GM12878 (cell line): ENCODE results near the gene RAB6B. TPM values are rescaled to one million over a fixed set of nuclear protein-coding genes. Genes with fewer than 3 reads are reported as not detected.

Experiments used
- ATAC-seq: fragments of 200-7000 bp; cut with Tn5 transposase; 3 replicates; pipeline ENCODE4 v1.9.1; 2020; ENCODE audit warnings: mild to moderate bottlenecking, moderate library complexity
- BruUV-seq: library from RNA; stranded (reverse); fragments of 400-500 nt; replicated peaks from 2 replicates; lab custom pipeline; 2021; lab: Mats Ljungman, UMichigan
- CTCF ChIA-PET: fragments of 300-600 bp; sonication (Branson Sonifier 250); formaldehyde crosslinking; extraction: SDS; loops from one replicate; lab custom pipeline; 2021; ENCODE audit warnings: inconsistent platforms; lab: Yijun Ruan, JAX
- POLR2A ChIA-PET: fragments of 350-600 bp; formaldehyde crosslinking; extraction: SDS; loops from one replicate; lab custom pipeline; 2021; ENCODE audit warnings: inconsistent platforms; lab: Charles Lee
- RAD21 ChIA-PET: fragments of 300-600 bp; sonication (Branson Sonifier 250); formaldehyde crosslinking; loops from one replicate; lab custom pipeline; 2023; ENCODE audit warnings: antibody characterized with exemption; ENCODE audit not compliant: unreplicated experiment; lab: Charles Lee
- SMC1A ChIA-PET: fragments of 300-600 bp; sonication (Branson Sonifier 250); formaldehyde crosslinking; loops from one replicate; lab custom pipeline; 2023; ENCODE audit not compliant: unreplicated experiment, uncharacterized antibody; lab: Charles Lee
- DNase-seq: peaks from one replicate; pipeline ENCODE4 v3.0.0-alpha.2; 2011; ENCODE audit warnings: low read depth, low spot score
- FAIRE-seq: peaks from 3 replicates; lab custom pipeline; 2011; peaks lifted over from hg19 to GRCh38; lab: Jason Lieb, UNC
- H2AFZ ChIP-seq: 2 replicates; pipeline ENCODE4 v1.6.0; 2011; ENCODE audit warnings: low read depth, low read length, control low read depth; ENCODE audit not compliant: control insufficient read depth
- H3K27ac ChIP-seq: 2 replicates; pipeline ENCODE4 v1.5.1; 2011; ENCODE audit warnings: control low read depth; ENCODE audit not compliant: control insufficient read depth, insufficient read depth
- H3K27me3 ChIP-seq, 2 experiments: replicated peaks in 1 of 2; 2 replicates each; pipeline versions ENCODE4 v1.6.0 to v1.6.1; 2011; ENCODE audit warnings: low read length in 1 of 2; ENCODE audit not compliant: control insufficient read depth in 2 of 2, insufficient read depth in 2 of 2
- H3K36me3 ChIP-seq, 2 experiments: 2 replicates each; pipeline ENCODE4 v1.5.1; 2011; ENCODE audit warnings: low read length in 1 of 2; ENCODE audit not compliant: control insufficient read depth in 2 of 2, insufficient read depth in 2 of 2
- H3K4me1 ChIP-seq: 2 replicates; pipeline ENCODE4 v1.6.1; 2011; ENCODE audit warnings: mild to moderate bottlenecking, low read length, moderate library complexity, mixed read lengths; ENCODE audit not compliant: control insufficient read depth, insufficient read depth
- H3K4me2 ChIP-seq: 2 replicates; pipeline ENCODE4 v1.6.0; 2011; ENCODE audit warnings: control low read depth; ENCODE audit not compliant: control insufficient read depth, insufficient read depth
- H3K4me3 ChIP-seq: fragments of 200-600 bp; sonication (generic); 2 replicates; pipeline ENCODE4 v1.5.1; 2016
- H3K79me2 ChIP-seq: 2 replicates; pipeline ENCODE4 v1.6.0; 2011; ENCODE audit warnings: low read length; ENCODE audit not compliant: control insufficient read depth, insufficient read depth
- H3K9ac ChIP-seq: 2 replicates; pipeline ENCODE4 v1.8.0; 2011; ENCODE audit warnings: low read length, control low read depth, mixed read lengths; ENCODE audit not compliant: control insufficient read depth, insufficient read depth
- H3K9me3 ChIP-seq: replicated peaks from 3 replicates; pipeline ENCODE4 v1.5.1; 2011; ENCODE audit warnings: mild to moderate bottlenecking, low read length; ENCODE audit not compliant: control insufficient read depth, insufficient read depth
- H4K20me1 ChIP-seq: 2 replicates; pipeline ENCODE4 v1.6.0; 2011; ENCODE audit not compliant: control insufficient read depth, insufficient read depth
- ASH2L ChIP-seq: fragments of 300-600, 200-600 bp; sonication (generic); IDR thresholded peaks from 2 replicates; pipeline ENCODE4 v1.6.1; 2017; ENCODE audit warnings: low read depth, mild to moderate bottlenecking, borderline replicate concordance
- CREM ChIP-seq: IDR thresholded peaks from 2 replicates; pipeline ENCODE4 v1.6.1; 2014; ENCODE audit warnings: antibody characterized with exemption, low read depth
- JUNB ChIP-seq: IDR thresholded peaks from 2 replicates; pipeline ENCODE4 v1.6.1; 2016; ENCODE audit warnings: antibody characterized with exemption, mild to moderate bottlenecking
- JUND ChIP-seq: IDR thresholded peaks from 2 replicates; pipeline ENCODE4 v1.6.1; 2012; ENCODE audit warnings: low read depth, mild to moderate bottlenecking, low read length, improper control_type of control experiment, moderate library complexity
- KAT2A ChIP-seq: conservative IDR thresholded peaks from 2 replicates; pipeline ENCODE4 v1.6.1; 2011; ENCODE audit warnings: low read depth, low read length; ENCODE audit not compliant: control insufficient read depth
- LARP7 ChIP-seq: fragments of 450-650 bp; IDR thresholded peaks from 2 replicates; pipeline ENCODE4 v1.6.1; 2017; ENCODE audit warnings: mild to moderate bottlenecking
- MTA2 ChIP-seq: fragments of 450-650 bp; IDR thresholded peaks from 2 replicates; pipeline ENCODE4 v1.6.1; 2016; ENCODE audit warnings: low read depth, mild to moderate bottlenecking, moderate library complexity
- PBX3 ChIP-seq: IDR thresholded peaks from 2 replicates; pipeline ENCODE4 v1.6.1; 2011; ENCODE audit warnings: mild to moderate bottlenecking, low read depth, low read length, moderate library complexity; ENCODE audit not compliant: insufficient replicate concordance
- PKNOX1 ChIP-seq: fragments of 450-650 bp; IDR thresholded peaks from 2 replicates; pipeline ENCODE4 v1.6.1; 2016; ENCODE audit warnings: mild to moderate bottlenecking
- POLR2AphosphoS2 ChIP-seq: IDR thresholded peaks from 2 replicates; pipeline ENCODE4 v1.6.1; 2011; ENCODE audit warnings: low read depth, mild to moderate bottlenecking, low read length, improper control_type of control experiment, moderate library complexity
- RB1 ChIP-seq: fragments of 450-650 bp; formaldehyde crosslinking; IDR thresholded peaks from 2 replicates; pipeline ENCODE4 v1.6.1; 2017; ENCODE audit warnings: mild to moderate bottlenecking, borderline replicate concordance
- SMC3 ChIP-seq: IDR thresholded peaks from 2 replicates; pipeline ENCODE4 v1.6.1; 2011; ENCODE audit warnings: low read length, improper control_type of control experiment, borderline replicate concordance
- SREBF1 ChIP-seq: IDR thresholded peaks from 2 replicates; pipeline ENCODE4 v1.6.1; 2012; ENCODE audit warnings: mild to moderate bottlenecking, low read length
- TAF1 ChIP-seq: IDR thresholded peaks from 2 replicates; pipeline ENCODE4 v1.6.1; 2011; ENCODE audit warnings: mild to moderate bottlenecking, low read depth, low read length, borderline replicate concordance
- YY1 ChIP-seq: IDR thresholded peaks from 2 replicates; pipeline ENCODE4 v1.6.1; 2011; ENCODE audit warnings: low read depth, mild to moderate bottlenecking, low read length
- ZNF274 ChIP-seq: IDR thresholded peaks from one replicate; pipeline ENCODE4 v1.8.0; 2011; ENCODE audit not compliant: insufficient read length, insufficient read depth
- ZSCAN29 ChIP-seq: fragments of 450-650 bp; IDR thresholded peaks from 2 replicates; pipeline ENCODE4 v1.6.1; 2017; ENCODE audit warnings: mild to moderate bottlenecking, moderate library complexity
- WGBS: methylation state at CpG from one replicate; pipeline ENCODE4 v1.1.6; 2016; ENCODE audit warnings: low lambda C conversion rate; ENCODE audit not compliant: insufficient replicate concordance, insufficient coverage; ENCODE audit errors: missing lambda C conversion rate; 5-methylcytosine and 5-hydroxymethylcytosine counted together
- in situ Hi-C: fragments of 300-500 bp; cut with MboI; formaldehyde crosslinking; loops from 9 replicates; pipeline ENCODE4 v1.14.3; 2018; ENCODE audit warnings: mixed read lengths
- intact Hi-C: fragments of 100-400 bp; cut with micrococcal nuclease; formaldehyde crosslinking; loops from one replicate; pipeline ENCODE4 v1.14.2; 2022; ENCODE audit not compliant: unreplicated experiment
- polyA plus RNA-seq, 11 experiments: library from polyadenylated mRNA; depleted of rRNA in 4 of 11; unstranded in 6 of 11; stranded (reverse) in 5 of 11; fragments of >200 nt; fragmentation: Nextera tagmentation in 4 of 11; fragmentation: Illumina TruSeq in 1 of 11; extraction: Ambion mirVana in 4 of 11; extraction: Trizol in 1 of 11; gene quantifications; 1 replicate in 1 of 11; 2 replicates in 10 of 11; pipeline versions ENCODE4 v1.2.1 to v1.2.3, GENCODE V29; 2011 to 2016; ENCODE audit warnings: inconsistent platforms in 2 of 11, missing spikeins in 2 of 11, low read depth in 1 of 11
- total RNA-seq, 4 experiments: library from RNA; depleted of rRNA in 3 of 4; stranded (reverse); fragments of >200 nt in 3 of 4; fragmentation: Illumina TruSeq in 1 of 4; extraction: Trizol in 1 of 4; gene quantifications; 2 replicates each; pipeline versions ENCODE4 v1.2.1 to v1.2.3, GENCODE V29; 2013 to 2021
- TF ChIP-seq, protein P1 (sequence below): IDR thresholded peaks from 2 replicates; pipeline ENCODE4 v1.6.1; 2011; ENCODE audit warnings: borderline replicate concordance, low read depth, mild to moderate bottlenecking, moderate library complexity, mixed read lengths, low read length; ENCODE audit not compliant: insufficient read depth; ENCODE audit errors: extremely low read length
- TF ChIP-seq, protein P2 (sequence below): IDR thresholded peaks from 2 replicates; pipeline ENCODE4 v1.6.1; 2012; ENCODE audit warnings: mild to moderate bottlenecking, low read depth, low read length

The RAB6B gene
- total and polyA plus RNA-seq, 10 of the 15 experiments (the other 5 are each of a cell fraction or from before 2014, with no cell fraction given), result 0.01 to 0.16 (median 0.04) TPM; not detected in 5

DNA sequence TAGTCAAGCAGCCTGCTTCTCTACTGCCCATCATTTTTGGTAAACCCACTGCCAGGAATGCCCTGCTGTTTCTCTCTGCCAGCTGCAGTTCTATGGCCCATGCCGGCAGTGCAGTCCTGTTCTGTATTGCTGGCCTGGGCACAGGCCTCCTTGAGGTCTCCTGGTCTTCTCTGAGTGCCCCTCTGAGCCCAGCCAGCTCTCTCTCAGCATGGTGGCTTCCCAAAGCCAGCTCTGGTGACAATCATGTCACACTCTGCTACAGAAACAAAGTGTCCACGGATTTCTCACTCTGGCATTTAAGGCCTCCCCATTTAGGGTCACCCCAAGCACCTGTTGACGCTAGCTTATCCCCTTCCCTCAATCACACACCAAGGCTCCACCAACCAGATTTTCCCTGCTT is 65.6 kb downstream of the RAB6B start (continued):
- TF ChIP-seq PBX3 (no peak), JUND (no peak), ASH2L (no peak), TAF1 (no peak)
- TF ChIP-seq, protein P1, sequence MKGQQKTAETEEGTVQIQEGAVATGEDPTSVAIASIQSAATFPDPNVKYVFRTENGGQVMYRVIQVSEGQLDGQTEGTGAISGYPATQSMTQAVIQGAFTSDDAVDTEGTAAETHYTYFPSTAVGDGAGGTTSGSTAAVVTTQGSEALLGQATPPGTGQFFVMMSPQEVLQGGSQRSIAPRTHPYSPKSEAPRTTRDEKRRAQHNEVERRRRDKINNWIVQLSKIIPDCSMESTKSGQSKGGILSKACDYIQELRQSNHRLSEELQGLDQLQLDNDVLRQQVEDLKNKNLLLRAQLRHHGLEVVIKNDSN, result no peak

DNA sequence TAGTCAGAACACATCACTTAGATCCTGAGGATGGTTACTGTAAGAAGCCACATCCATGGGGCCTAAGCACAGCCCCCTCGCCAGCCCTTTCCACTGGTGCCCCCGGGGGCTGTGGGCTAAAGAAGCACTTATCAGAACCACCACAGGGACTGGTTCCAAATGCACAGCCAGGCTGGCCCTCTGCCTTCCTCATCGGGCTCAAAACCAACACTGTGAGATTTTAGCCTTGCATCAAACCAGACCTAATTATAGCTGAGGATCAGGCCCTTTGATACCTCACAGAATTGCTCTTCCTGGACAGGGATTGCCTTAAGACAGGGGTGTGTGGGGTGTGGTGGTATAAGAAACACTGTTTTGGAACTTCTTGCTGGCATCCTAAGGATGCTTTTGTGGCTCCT is 66.4 kb downstream of the RAB6B start:
- in situ Hi-C loops (loop anchor here (10.0 kb wide), 1 partner anchor 385 kb away; no protein-coding TSS in a partner anchor), intact Hi-C loops (no loop called here)
- no peaks in the 10 kb centered on the region for H3K79me2 ChIP-seq
- ChIA-PET CTCF (no interaction called here), RAD21 (no interaction called here), POLR2A (no interaction called here), SMC1A (no interaction called here)
- WGBS, result 22% methylated on average over 3 of the region's 3 CpGs
- no TSS peak for BruUV-seq
- FAIRE-seq (no peak), ATAC-seq (no peak), DNase-seq (no peak)
- H3K4me1 ChIP-seq, result no peaks in the 10 kb centered on the region
- H3K36me3 ChIP-seq, result no peaks in the 10 kb centered on the region
- no peaks in the 10 kb centered on the region for H3K27me3 ChIP-seq
- H3K27ac ChIP-seq, result no peak overlapping the region
- H3K4me2 ChIP-seq, result no peak overlapping the region
- no peaks in the 10 kb centered on the region for H3K9me3 ChIP-seq
- no peaks in the 10 kb centered on the region for H4K20me1 ChIP-seq
- H3K4me3 ChIP-seq, result no peak overlapping the region
- H2AFZ ChIP-seq, result no peak overlapping the region
- H3K9ac ChIP-seq, result no peak overlapping the region
- TF ChIP-seq YY1 (no peak), ZSCAN29 (no peak), CREM (no peak), PKNOX1 (no peak), JUNB (no peak), POLR2AphosphoS2 (no peak), MTA2 (no peak), ASH2L (no peak), KAT2A (no peak), ZNF274 (no peak), LARP7 (no peak), SREBF1 (no peak), RB1 (no peak), SMC3 (no peak)
- TF ChIP-seq, protein P2, sequence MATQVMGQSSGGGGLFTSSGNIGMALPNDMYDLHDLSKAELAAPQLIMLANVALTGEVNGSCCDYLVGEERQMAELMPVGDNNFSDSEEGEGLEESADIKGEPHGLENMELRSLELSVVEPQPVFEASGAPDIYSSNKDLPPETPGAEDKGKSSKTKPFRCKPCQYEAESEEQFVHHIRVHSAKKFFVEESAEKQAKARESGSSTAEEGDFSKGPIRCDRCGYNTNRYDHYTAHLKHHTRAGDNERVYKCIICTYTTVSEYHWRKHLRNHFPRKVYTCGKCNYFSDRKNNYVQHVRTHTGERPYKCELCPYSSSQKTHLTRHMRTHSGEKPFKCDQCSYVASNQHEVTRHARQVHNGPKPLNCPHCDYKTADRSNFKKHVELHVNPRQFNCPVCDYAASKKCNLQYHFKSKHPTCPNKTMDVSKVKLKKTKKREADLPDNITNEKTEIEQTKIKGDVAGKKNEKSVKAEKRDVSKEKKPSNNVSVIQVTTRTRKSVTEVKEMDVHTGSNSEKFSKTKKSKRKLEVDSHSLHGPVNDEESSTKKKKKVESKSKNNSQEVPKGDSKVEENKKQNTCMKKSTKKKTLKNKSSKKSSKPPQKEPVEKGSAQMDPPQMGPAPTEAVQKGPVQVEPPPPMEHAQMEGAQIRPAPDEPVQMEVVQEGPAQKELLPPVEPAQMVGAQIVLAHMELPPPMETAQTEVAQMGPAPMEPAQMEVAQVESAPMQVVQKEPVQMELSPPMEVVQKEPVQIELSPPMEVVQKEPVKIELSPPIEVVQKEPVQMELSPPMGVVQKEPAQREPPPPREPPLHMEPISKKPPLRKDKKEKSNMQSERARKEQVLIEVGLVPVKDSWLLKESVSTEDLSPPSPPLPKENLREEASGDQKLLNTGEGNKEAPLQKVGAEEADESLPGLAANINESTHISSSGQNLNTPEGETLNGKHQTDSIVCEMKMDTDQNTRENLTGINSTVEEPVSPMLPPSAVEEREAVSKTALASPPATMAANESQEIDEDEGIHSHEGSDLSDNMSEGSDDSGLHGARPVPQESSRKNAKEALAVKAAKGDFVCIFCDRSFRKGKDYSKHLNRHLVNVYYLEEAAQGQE, result no peak
